BLaER1 (cell line): ENCODE measurements around the gene UBTD2.
A peak's percentile ranks its signal among the peaks of the same experiment; 100 is the strongest.
"Not testable (repeated sequence)": the region's sequence is repeated elsewhere in the genome, so short reads cannot be mapped to it uniquely, and the experiment has no call there.

Experiments
- H3K27ac ChIP-seq: shearing (Covaris generic); formaldehyde crosslinking; 2 replicates; pipeline ENCODE4 v1.8.1; 2022
- H3K27me3 ChIP-seq: shearing (Covaris generic); formaldehyde crosslinking; 2 replicates; pipeline ENCODE4 v1.8.1; 2022
- H3K36me3 ChIP-seq: shearing (Covaris generic); formaldehyde crosslinking; 2 replicates; pipeline ENCODE4 v1.8.1; 2022
- H3K4me1 ChIP-seq: shearing (Covaris generic); formaldehyde crosslinking; 2 replicates; pipeline ENCODE4 v1.8.1; 2022
- H3K4me2 ChIP-seq: shearing (Covaris generic); formaldehyde crosslinking; 2 replicates; pipeline ENCODE4 v1.8.1; 2022
- H3K4me3 ChIP-seq: shearing (Covaris generic); formaldehyde crosslinking; 2 replicates; pipeline ENCODE4 v1.8.1; 2022
- H3K9ac ChIP-seq: shearing (Covaris generic); formaldehyde crosslinking; 2 replicates; pipeline ENCODE4 v1.8.1; 2022
- H3K9me3 ChIP-seq: shearing (Covaris generic); formaldehyde crosslinking; 2 replicates; pipeline ENCODE4 v1.8.1; 2022
- H4K20me1 ChIP-seq: shearing (Covaris generic); formaldehyde crosslinking; 2 replicates; pipeline ENCODE4 v1.8.1; 2022
- Cebpa-rat ChIP-seq: shearing (Covaris generic); IDR thresholded peaks from 2 replicates; pipeline ENCODE4 v1.8.1; 2022

Gene UBTD2, protein sequence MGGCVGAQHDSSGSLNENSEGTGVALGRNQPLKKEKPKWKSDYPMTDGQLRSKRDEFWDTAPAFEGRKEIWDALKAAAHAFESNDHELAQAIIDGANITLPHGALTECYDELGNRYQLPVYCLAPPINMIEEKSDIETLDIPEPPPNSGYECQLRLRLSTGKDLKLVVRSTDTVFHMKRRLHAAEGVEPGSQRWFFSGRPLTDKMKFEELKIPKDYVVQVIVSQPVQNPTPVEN

GRCh38 chr5:172283020-172283861 is at the start of gene UBTD2:
Gene UBTD2 (minus strand): TSS chr5:172283764. CDS start chr5:172283665, 99 bp downstream.
- no peaks in the 10 kb centered on the region for H3K27me3 ChIP-seq
- H3K9ac ChIP-seq = peak within 1 kb of the TSS; percentile 95
- H3K4me1 ChIP-seq = peaks cover 41% of the 10 kb centered on the region
- peak within 1 kb of the TSS; percentile 98 for H3K4me3 ChIP-seq
- H4K20me1 ChIP-seq = peaks cover 52% of the 10 kb centered on the region
- H3K36me3 ChIP-seq = peaks cover 24% of the 10 kb centered on the region
- H3K27ac ChIP-seq = peak within 1 kb of the TSS; percentile 91
- no peak for TF ChIP-seq Cebpa-rat
- H3K9me3 ChIP-seq = peaks cover 10% of the 10 kb centered on the region
- peak within 1 kb of the TSS; percentile 93 for H3K4me2 ChIP-seq

DNA sequence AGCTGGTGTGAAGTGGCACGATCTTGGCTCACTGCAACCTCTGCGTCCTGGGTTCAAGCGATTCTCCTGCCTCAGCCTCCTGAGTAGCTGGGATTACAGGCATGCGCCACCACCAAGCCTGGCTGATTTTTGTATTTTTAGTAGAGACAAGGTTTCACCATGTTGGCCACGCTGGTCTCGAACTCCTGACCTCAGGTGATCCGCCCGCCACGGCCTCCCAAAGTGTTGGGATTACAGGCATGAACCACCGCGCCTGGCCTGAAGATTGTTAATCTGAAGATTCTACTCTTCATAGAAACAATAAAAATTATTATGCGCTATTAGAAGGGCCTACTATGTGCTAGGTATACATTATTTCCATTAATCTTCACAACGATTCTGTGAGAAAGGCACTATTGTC is 43.3 kb upstream of the UBTD2 start:
- H3K36me3 ChIP-seq, H3K4me2 ChIP-seq, H3K27ac ChIP-seq, H3K9ac ChIP-seq, H3K27me3 ChIP-seq, H3K4me3 ChIP-seq, H3K9me3 ChIP-seq, H4K20me1 ChIP-seq: not testable (repeated sequence)
- peaks cover 19% of the 10 kb centered on the region for H3K4me1 ChIP-seq

- H3K36me3 ChIP-seq = no peaks in the 10 kb centered on the region
- no peak overlapping the region for H3K9ac ChIP-seq
- no peaks in the 10 kb centered on the region for H3K27me3 ChIP-seq
- no peak overlapping the region for H3K4me3 ChIP-seq
- no peak overlapping the region for H3K4me2 ChIP-seq
- no peaks in the 10 kb centered on the region for H3K9me3 ChIP-seq
- no peaks in the 10 kb centered on the region for H4K20me1 ChIP-seq
- H3K27ac ChIP-seq = no peak overlapping the region
- no peak for TF ChIP-seq Cebpa-rat
- peaks cover 33% of the 10 kb centered on the region for H3K4me1 ChIP-seq
Measured at GRCh38 chr5:172325452-172325851, 41.9 kb upstream of the UBTD2 start.

- TF ChIP-seq Cebpa-rat = no peak
- peak overlapping the region; percentile 41; the same call in 1 of the 2 replicates for H3K27ac ChIP-seq
- H3K4me3 ChIP-seq = no peak overlapping the region
- no peaks in the 10 kb centered on the region for H3K36me3 ChIP-seq
- peak overlapping the region; percentile 48; the same call in 1 of the 2 replicates for H3K9ac ChIP-seq
- peaks cover 51% of the 10 kb centered on the region for H3K4me1 ChIP-seq
- no peaks in the 10 kb centered on the region for H4K20me1 ChIP-seq
- H3K4me2 ChIP-seq = peak overlapping the region; percentile 85
- no peaks in the 10 kb centered on the region for H3K27me3 ChIP-seq
- no peaks in the 10 kb centered on the region for H3K9me3 ChIP-seq
Measured at GRCh38 chr5:172322028-172322965, 38.7 kb upstream of the UBTD2 start.

- Histone ChIP-seq H3K4me3 (no peak overlapping the region), H3K9me3 (no peaks in the 10 kb centered on the region), H3K4me1 (peaks cover 51% of the 10 kb centered on the region), H3K36me3 (no peaks in the 10 kb centered on the region), H3K9ac (no peak overlapping the region), H4K20me1 (no peaks in the 10 kb centered on the region), H3K4me2 (peak overlapping the region; percentile 85), H3K27me3 (no peaks in the 10 kb centered on the region), H3K27ac (peak overlapping the region; percentile 41; the same call in 1 of the 2 replicates)
- TF ChIP-seq Cebpa-rat = no peak
Measured at GRCh38 chr5:172321593-172321992, 38.0 kb upstream of the UBTD2 start.

DNA sequence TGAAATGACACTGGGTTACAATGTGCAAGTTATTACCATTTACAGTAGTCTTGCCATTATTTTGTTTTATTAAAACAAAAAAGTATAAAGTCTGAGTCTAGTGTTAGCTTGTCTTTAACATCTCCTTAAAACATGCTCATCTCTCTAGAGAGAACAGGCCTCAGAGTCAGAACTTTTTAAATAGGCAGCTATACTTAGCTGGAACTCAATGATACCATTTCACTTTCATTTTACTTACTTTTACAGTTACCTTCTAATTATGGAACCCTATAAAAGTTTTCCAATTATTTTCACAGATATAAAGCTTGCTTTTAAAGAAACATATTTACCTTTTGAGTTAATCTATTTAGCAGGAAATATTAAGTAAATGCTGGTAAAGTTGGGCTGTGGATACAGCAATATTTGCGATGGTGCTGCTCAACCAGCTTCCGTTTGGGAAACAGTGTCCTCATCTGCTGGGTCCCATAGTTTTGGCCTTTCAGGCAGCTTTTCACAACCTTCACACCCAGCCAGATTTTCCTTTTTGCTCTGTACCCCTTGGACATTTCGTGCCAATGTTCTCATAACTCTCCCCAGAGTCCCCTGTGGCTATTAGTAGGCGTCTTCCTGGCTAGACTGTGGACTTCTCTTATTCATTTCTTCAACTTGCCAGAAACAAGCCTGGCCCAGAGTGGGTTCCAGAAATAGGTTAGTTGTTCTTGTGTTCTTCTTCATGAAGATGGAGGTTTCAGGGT is 36.3 kb upstream of the UBTD2 start:
- TF ChIP-seq Cebpa-rat = no peak
- Histone ChIP-seq H3K9me3 (no peaks in the 10 kb centered on the region), H3K4me1 (peaks cover 54% of the 10 kb centered on the region)

DNA sequence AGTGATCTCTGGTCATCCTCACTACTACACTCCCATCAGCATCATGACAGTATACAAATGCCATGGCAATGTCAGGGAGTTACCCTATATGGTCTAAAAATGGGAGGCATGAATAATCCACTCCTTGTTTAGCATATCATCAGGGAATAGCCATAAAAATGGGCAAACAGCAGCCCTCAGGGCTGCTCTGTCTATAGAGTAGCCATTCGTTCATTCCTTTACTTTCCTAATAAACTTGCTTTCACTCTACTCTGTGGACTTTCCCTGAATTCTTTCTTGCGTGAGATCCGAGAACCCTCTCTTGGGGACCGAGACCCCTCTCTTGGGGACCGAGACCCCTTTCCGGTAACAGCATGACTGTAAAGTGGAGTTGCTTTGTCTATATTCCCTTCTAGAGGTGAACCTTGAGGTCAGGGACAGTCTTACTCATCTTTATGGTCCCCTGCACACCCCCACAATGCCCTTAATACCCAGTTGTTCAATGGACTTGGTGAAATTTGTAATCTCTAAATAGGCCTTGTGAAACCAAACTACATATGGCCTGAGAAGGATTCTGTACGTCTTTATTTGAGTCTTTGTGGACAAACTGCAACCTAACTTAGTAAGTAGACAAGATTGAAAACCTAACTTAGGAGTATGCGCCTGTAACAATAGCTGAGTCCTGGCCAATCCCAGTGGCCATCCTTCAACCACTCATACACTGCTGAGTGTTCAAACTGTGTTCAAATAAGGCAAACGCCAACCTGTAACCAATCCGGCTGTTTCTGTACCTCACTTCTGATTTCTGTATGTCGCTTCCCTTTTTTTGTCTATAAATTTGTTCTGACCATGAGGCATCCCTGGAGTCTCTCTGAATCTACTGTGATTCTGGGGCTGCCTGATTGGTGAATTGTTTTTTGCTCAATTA is 32.3 kb upstream of the UBTD2 start:
- no peak overlapping the region for H3K9ac ChIP-seq
- H3K9me3 ChIP-seq = no peaks in the 10 kb centered on the region
- no peak overlapping the region for H3K27ac ChIP-seq
- H3K36me3 ChIP-seq = no peaks in the 10 kb centered on the region
- TF ChIP-seq Cebpa-rat = no peak
- H3K27me3 ChIP-seq = no peaks in the 10 kb centered on the region
- no peak overlapping the region for H3K4me3 ChIP-seq
- no peaks in the 10 kb centered on the region for H4K20me1 ChIP-seq
- H3K4me1 ChIP-seq = peaks cover 37% of the 10 kb centered on the region
- no peak overlapping the region for H3K4me2 ChIP-seq

More for the DNA sequence above, 36.3 kb upstream of the UBTD2 start:
- peak overlapping the region; percentile 85 for H3K4me2 ChIP-seq
- H3K9ac ChIP-seq = no peak overlapping the region
- H3K36me3 ChIP-seq = no peaks in the 10 kb centered on the region
- no peak overlapping the region for H3K4me3 ChIP-seq
- H3K27me3 ChIP-seq = no peaks in the 10 kb centered on the region
- H4K20me1 ChIP-seq = no peaks in the 10 kb centered on the region
- H3K27ac ChIP-seq = no peak overlapping the region

DNA sequence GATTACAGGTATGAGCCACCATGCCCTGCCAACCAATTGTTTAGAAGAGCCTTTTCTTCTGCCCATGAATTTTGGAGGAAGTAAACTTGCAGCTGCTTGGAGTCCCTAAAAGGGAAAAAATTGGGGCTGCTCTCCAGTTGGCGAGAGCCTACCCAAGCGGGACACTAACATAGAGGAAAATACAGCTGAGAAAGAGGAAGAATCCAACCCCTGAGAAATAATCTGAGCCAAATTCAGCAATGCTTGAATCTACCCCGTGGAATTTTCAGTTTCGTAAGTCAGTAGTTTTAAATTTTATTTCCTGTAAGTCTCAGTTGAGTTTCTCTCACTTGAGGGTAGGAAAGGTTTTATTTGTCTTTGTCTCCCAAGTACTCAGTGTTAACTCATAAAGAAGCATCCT is 30.4 kb upstream of the UBTD2 start:
- H3K27me3 ChIP-seq = no peaks in the 10 kb centered on the region
- TF ChIP-seq Cebpa-rat = no peak
- peaks cover 18% of the 10 kb centered on the region for H3K4me1 ChIP-seq
- H3K9me3 ChIP-seq = no peaks in the 10 kb centered on the region
- H3K4me3 ChIP-seq = no peak overlapping the region
- H3K9ac ChIP-seq = no peak overlapping the region
- H4K20me1 ChIP-seq = no peaks in the 10 kb centered on the region
- H3K27ac ChIP-seq = no peak overlapping the region
- no peaks in the 10 kb centered on the region for H3K36me3 ChIP-seq
- peak overlapping the region; percentile 9; the same call in 1 of the 2 replicates for H3K4me2 ChIP-seq
